NCI-H2107 treated with DMSO at 0.1 percent for 48 hours (cell line): ENCODE results near the gene C19orf18.

ENCODE experiments used
- DNase-seq: peaks from one replicate; lab custom pipeline; 2025; ENCODE audit not compliant: unreplicated experiment; lab: John Stamatoyannopoulos, UW

Gene C19orf18

DNA sequence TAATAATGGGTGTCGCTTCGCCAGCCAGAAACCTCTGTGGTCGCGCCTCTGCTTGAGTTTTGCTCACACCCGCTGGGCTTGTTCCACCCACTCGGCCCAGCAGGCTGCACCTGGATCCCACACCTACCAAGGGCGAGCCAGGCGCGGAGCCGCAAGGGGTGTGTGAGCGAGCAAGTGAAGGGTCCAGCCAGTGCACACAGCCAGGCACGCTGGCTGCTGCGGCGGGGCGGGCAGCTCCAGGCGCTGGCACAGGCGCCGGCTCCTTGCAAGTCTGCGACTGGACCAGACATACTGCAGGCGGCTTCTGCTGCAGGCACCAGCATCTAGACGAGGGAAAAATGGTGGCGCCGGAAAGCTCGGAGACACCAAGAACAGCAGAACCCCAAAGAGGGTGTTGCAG, 25.0 kb downstream of the C19orf18 start:
- no peak for DNase-seq

DNA sequence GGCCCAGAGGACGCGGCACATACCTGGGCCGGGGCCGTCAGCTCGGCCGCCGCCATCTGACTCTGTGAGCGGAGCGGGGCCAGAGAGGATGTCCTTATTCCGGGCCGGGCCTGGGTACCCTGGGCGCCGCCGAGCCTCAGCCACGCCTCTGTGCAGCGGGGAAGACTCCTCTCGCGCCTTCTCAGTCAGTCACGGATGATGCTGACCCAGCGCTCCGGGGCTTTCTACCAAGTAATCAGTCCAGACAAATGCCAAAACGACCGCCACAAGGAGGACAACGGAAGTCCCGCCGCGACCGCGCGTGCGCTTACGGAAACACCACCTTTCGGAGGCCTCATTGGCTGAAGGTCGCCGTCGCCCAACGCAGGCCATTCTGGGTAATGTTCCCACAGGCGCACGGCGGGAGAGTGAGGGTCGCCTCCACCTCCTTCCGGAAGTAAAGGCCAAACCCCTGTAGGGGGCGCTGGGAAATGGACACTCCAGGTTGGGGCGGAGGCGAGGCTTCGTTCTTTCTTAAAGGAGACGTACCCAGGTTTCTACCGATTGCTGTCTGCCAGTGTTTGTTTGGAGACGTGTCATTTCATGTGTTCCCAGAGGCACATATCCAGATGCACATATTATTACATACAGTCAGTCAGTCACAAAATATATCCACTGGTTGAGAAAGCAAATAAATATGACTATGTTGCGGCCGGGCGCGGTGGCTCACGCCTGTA, 26.8 kb downstream of the C19orf18 start, which contains the start of gene ZNF256:
Gene ZNF256 (minus strand): TSS at position 288 of the 716 bp plus-strand sequence. CDS start 232 bp downstream, at position 56.
- DNase-seq: peak; percentile 67

DNA sequence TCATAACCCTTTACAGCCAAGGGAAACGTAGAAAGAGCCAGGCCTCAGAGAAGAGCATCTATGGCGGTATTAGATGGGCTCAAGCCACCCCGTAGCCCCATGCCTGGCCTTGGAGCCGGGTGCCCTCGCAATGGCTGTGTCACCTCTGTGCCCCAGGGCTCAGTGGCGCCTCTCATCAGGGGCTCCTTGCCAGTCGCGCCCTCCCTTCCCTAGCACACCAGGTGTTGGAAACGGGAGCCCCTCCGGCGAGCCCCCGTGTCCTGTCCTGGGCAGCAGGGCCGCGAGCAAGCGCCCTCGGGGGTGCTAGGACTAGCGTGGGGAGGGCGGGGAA, 27.3 kb downstream of the C19orf18 start:
- no peak for DNase-seq

DNA sequence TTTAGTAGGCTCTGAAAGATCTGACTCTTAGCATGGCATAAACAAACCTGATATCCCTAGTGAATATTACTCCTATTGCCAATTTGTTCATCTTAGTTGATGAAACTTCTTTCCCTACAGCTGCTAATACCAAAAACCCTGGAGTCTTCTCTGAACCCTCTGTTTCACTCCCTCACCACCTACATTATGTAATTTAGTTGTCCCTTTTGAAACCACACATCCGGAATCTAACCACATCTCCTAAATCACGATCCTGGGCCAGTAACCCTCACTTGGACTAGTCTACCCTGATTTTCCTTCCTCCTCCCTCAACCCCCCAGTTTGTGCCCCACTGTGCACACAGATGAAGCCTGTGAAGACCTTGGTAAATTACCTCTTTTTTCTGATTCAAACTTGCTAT, 28.0 kb downstream of the C19orf18 start:
- no peak for DNase-seq

DNA sequence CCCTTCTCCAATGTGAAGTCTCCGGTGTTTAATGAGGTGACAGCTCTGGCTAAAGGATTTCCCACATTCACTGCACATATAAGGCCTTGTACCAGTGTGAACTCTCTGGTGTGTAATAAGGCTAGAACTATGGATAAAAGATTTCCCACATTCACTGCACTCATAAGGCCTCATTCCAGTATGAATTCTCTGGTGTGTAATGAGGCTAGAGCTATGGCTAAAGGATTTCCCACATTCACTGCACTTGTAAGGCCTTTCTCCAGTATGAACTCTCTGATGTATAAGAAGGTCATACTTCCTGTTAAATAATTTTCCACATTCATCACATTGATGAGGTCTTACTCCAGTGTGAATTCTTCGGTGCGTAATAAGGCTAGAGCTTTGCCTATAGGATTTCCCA, 32.7 kb downstream of the C19orf18 start:
- no peak for DNase-seq

DNA sequence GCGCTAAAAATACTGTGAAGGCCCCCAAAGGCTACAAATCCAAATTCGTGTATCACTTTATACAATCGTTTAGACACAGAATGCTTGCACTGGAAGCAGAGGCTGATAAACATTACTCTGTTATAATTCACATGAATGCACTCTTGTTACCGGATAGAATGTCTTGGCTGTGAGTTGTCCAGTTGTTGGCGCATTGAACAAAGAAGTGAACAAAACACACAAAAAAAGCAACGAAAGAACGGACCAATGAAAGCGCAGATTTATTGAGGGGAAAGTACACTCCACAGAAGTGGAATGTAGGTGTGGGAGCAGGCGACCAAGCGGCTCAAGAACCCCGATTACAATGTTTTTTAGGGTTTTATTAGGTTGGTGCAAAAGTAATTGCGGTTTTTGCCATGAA, 38.6 kb downstream of the C19orf18 start:
- DNase-seq: no peak

DNA sequence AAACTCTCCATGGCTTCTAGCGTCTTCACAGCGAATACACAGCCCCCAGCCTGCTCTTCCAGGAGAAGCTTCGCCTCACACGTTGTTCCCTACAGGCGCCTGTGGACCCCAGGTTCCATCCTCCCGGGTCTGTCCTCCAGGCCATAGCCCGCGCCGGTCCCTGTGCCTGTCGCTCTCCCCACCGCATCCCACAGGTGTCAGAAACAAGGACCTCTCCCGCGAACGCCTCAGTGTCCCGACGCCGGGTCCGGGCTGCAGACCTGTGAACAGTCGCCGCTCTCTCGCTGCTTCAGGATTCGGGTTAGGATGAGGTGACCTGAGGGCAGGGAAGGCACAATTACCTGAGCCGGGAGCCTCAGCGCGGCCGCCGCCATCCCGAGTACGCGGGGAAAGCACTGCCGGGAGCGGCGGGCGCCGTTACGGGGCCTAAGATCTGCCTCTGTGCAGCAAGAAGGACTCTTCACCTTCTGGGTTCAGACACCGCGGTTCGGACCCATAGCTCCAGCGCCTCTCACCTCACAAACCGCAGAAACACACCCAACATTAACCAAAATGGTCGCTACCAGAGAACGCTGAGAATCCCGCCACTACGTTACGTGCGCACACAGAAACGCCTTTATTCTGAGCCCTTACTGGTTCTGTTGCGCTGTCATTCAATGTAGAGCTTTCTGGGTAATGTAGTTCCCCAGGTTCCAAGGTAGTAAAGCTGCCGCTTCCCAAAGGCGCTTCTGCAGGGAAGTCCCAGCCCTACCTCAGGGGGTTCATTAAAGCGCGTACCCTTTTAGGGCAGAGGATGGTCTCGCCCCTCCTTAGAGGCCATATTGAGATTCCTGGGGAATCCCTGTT, 39.3 kb downstream of the C19orf18 start, which contains the start of gene ZNF418:
Gene ZNF418 (minus strand): TSS at position 583 of the 846 bp plus-strand sequence. CDS start 1,580 bp downstream, outside the sequence.
- DNase-seq: no peak

DNA sequence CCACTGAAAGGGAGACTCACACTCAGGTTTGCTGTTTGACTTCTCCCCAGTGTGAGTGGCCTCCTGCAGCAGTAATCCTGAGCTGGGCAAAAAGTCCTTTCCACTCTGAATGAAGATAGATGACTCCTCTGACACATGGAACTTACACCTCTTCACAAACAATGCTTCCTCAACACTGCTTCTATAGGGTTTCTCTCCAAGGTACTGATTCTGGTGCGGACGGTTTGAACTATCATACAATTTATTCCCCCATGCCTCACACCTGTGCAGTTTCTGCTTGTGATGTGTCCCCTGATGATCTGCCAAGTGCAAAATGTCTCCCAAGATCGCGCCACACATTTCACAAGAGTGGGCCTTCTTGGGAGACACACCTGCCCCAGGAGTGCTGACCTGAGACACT, 46.7 kb downstream of the C19orf18 start:
- DNase-seq: no peak

DNA sequence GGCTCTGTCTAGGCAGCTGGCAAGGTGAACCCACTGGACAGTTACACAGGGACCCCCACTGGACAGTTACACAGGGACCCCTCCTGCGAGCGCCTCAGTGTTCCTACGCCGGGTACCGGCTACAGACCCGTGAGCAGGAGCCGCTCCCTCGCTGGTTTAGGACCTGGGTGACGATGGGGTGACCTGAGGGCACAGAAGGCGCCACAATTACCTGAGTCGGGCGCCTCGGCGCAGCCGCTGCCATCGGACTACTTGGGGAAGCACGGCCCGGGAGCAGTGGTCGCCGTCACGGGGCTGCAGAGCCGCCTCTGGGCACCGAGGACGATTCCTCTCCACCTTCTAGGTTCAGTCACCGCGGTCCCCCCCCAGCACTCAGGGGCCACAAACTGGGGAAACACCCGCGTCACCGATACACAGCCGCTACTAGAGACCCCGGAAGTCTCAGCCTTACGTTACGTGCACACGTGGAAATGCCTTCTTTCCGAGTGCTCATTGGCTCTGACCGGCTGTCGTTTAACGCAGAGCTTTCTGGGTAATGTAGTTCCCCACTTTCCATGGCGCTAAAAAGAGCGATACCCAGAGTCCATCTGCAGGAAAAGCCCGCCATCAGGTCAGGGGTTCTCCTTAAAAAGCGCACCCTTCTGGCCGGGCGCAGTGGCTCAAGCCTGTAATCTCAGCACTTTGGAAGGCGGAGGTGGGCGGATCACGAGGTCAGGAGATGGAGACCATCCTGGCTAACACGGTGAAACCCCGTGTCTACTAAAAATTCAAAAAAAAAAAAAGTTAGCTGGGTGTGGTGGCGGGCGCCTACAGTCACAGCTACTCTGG, 58.0 kb downstream of the C19orf18 start, which contains the start of gene ZNF417:
Gene ZNF417 (minus strand): TSS at position 425 of the 828 bp plus-strand sequence. CDS start 181 bp downstream, at position 244.
- DNase-seq: peak; percentile 88

DNA sequence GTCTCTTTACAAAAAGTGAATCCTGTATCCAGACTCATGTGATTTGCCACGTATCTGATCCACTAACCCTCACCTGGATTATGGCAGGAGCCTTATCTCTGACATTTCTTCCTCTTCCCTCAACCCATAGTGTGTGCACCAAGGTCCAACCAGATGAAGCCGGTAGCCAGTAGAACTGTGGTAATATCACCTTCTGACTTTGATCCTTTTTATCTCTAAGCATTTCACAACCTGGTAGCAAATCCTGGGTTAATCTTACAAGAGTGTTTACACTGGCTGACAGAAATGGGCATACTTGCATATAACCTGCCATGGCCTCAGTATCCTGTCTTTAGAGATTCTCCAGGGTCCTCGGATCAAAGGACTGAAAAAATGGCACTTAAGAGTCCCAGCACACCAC, 59.8 kb downstream of the C19orf18 start:
- no peak for DNase-seq
